Measurements from ENCODE around the gene STXBP6.

GRCh38 chr14:24883576-24883975 is 166.4 kb downstream of the STXBP6 start:
- no peak for TF ChIP-seq CTCF (optimal IDR thresholded peaks at IDR 0.05 in 1 of 3, IDR thresholded peaks at IDR 0.05 in 1 of 3, conservative IDR thresholded peaks at IDR 0.05 in 1 of 3; ENCODE audit: extremely low read depth in 1 of 3, insufficient read depth in 2 of 3, low read length in 3 of 3)
- no peak for TF ChIP-seq EZH2 (IDR thresholded peaks at IDR 0.05; ENCODE audit: low read length)
